MM.1S (cell line): ENCODE data around the gene SEC61G.

ENCODE experiments used
- EZH2 ChIP-seq: fragments of 300-600 bp; sonication (generic); optimal IDR thresholded peaks from 2 replicates; pipeline ENCODE3; 2017; ENCODE audit warnings: low read depth, mild to moderate bottlenecking, antibody characterized with exemption, low read length, mixed read lengths
- TF ChIP-seq, protein P1 (sequence below): fragments of 300-600 bp; sonication (generic); IDR thresholded peaks from 2 replicates; pipeline ENCODE4 v1.5.1; 2016; ENCODE audit warnings: antibody characterized with exemption, low read length, mixed read lengths

DNA sequence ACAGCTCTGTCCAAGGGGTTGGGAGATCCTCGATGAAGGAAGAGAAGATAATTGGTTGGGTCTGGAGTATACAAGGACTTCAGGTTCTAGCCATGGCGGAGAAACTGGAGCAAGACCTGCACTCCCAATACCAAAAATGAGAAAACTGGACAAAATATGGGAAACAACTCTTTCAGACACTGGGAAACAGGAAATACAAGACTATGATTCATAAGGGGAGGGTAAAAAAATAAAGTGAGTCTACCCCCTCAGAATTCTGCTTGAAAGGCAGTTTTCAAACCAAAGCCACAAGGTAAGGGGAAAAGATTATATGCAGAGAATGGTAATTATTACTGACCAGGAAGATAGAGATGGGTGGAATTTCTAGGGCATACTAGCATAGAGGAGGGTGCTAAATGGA lies 10.2 kb upstream of the SEC61G start:
- TF ChIP-seq EZH2 = no peak
- TF ChIP-seq, protein P1, sequence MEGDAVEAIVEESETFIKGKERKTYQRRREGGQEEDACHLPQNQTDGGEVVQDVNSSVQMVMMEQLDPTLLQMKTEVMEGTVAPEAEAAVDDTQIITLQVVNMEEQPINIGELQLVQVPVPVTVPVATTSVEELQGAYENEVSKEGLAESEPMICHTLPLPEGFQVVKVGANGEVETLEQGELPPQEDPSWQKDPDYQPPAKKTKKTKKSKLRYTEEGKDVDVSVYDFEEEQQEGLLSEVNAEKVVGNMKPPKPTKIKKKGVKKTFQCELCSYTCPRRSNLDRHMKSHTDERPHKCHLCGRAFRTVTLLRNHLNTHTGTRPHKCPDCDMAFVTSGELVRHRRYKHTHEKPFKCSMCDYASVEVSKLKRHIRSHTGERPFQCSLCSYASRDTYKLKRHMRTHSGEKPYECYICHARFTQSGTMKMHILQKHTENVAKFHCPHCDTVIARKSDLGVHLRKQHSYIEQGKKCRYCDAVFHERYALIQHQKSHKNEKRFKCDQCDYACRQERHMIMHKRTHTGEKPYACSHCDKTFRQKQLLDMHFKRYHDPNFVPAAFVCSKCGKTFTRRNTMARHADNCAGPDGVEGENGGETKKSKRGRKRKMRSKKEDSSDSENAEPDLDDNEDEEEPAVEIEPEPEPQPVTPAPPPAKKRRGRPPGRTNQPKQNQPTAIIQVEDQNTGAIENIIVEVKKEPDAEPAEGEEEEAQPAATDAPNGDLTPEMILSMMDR = no peak
